ENCODE data around the gene CDH5. TPM values are rescaled to one million over a fixed set of nuclear protein-coding genes. Genes with fewer than 3 reads are reported as not detected.
"Not testable (repeated sequence)": the region's sequence is repeated elsewhere in the genome, so short reads cannot be mapped to it uniquely, and the experiment has no call there.

CDH5 gene
- total RNA-seq (2014; rRNA removed; shearing (Covaris generic)): not detected in 2 replicates

DNA sequence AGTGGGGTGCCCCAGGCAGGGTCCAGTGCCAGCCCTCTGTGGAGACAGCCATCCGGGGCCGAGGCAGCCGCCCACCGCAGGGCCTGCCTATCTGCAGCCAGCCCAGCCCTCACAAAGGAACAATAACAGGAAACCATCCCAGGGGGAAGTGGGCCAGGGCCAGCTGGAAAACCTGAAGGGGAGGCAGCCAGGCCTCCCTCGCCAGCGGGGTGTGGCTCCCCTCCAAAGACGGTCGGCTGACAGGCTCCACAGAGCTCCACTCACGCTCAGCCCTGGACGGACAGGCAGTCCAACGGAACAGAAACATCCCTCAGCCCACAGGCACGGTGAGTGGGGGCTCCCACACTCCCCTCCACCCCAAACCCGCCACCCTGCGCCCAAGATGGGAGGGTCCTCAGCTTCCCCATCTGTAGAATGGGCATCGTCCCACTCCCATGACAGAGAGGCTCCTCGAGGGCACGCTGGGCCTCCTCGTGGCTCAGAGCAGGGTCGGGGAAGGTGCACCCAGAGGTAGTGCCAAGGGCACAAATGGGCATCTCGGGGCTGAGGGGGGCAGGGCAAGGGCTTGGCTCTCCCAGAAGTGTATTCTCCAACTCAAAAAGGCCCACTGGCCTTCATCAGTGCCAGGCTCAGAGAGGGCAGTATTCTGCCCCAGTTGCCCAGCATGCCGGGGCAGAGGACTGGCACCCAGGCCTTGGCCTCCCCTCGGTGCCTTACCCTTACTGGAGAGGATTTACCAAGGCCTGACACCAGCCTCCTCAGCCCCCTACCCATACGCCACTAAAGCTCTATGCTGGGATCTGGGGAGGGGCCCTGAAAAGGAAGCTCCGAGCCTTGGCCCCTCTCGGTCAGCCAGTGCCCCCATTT lies at the start of gene CDH5:
Gene CDH5 (plus strand): TSS at position 259 of the 867 bp plus-strand sequence. CDS start 12,647 bp downstream, outside the sequence.
- Histone ChIP-seq H3K27ac (no peak within 1 kb of the TSS), H3K27me3 (replicated peaks) (no peaks in the 10 kb centered on the region), H3K9me3 (replicated peaks) (no peaks in the 10 kb centered on the region), H3K4me3 (no peak within 1 kb of the TSS), H3K4me1 (replicated peaks) (peaks cover 5% of the 10 kb centered on the region; the same call in 1 of the 2 replicates), H3K36me3 (no peaks in the 10 kb centered on the region)
- DNase-seq (ENCODE audit: low read depth in 1 of 2, low spot score in 2 of 2): no peak

DNA sequence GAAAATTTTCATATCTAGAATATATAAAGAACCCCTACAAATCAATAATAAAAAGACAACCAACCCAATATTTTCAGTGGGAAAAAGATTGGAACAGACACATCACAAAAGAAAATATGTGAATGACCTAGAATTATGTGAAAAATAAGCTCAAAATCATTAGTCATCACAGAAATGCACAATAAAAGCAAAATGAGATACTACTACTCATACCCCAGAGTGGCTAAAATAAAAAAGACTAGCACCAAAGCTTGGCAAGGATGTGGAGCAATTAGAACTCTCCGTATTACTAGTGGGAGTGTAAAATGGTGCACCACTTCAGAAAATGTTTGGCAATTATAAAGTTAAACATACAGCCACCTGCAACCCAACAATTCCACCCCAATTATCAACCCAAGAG lies 48.0 kb upstream of the CDH5 start:
- Histone ChIP-seq H3K27me3 (replicated peaks) (no peaks in the 10 kb centered on the region), H3K4me1 (replicated peaks) (no peaks in the 10 kb centered on the region), H3K4me3 (no peak overlapping the region), H3K9me3 (replicated peaks) (no peaks in the 10 kb centered on the region), H3K36me3 (no peaks in the 10 kb centered on the region), H3K27ac (no peak overlapping the region)
- no peak for DNase-seq (ENCODE audit: low read depth in 1 of 2, low spot score in 2 of 2)

- no peak for DNase-seq (ENCODE audit: low read depth in 1 of 2, low spot score in 2 of 2)
- H3K9me3 ChIP-seq (replicated peaks): no peaks in the 10 kb centered on the region
- H3K27ac ChIP-seq: no peak overlapping the region
- no peaks in the 10 kb centered on the region for H3K4me1 ChIP-seq (replicated peaks)
- no peak overlapping the region for H3K4me3 ChIP-seq
- H3K27me3 ChIP-seq (replicated peaks): no peaks in the 10 kb centered on the region
- no peaks in the 10 kb centered on the region for H3K36me3 ChIP-seq
Measured at GRCh38 chr16:66320774-66321173, 45.7 kb upstream of the CDH5 start.

GRCh38 chr16:66322174-66322573 lies 44.3 kb upstream of the CDH5 start:
- H3K27me3 ChIP-seq (replicated peaks): no peaks in the 10 kb centered on the region
- no peak overlapping the region for H3K4me3 ChIP-seq
- H3K4me1 ChIP-seq (replicated peaks): no peaks in the 10 kb centered on the region
- no peaks in the 10 kb centered on the region for H3K9me3 ChIP-seq (replicated peaks)
- DNase-seq (ENCODE audit: low read depth in 1 of 2, low spot score in 2 of 2): no peak
- no peaks in the 10 kb centered on the region for H3K36me3 ChIP-seq
- H3K27ac ChIP-seq: no peak overlapping the region

DNA sequence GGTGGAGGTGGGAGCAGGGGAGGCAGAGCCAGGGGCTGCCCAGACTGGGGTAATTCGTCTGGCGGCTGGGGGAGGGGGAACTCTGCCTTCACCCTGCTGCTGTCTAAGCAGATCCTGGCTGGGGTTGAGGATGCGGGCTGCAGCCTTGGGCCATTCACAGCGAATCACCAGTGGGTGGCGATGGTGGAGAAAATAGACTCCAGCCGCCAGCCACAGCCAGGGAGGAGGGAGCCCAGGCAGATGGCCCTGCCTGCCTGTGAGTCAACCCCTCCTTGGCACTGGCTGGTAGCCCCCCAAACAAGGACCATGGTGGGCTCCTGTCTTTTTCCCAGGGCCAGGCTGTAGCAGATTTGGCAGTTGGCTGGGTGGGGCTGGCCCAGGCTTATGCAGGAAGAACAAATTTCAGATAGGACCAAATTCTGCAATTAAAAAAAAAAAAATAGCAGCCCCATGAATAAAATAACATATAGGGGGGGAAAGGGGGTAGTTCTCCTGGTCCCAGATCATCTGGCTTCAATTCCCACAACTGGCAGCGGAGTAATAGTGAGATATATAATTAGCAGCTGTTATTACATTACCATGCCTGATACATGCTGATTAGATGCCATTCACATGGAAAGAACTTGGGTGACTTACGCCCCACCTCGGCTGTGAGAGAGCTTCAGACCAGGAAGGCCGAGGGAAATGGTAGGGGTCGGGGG lies 41.5 kb upstream of the CDH5 start:
- H3K36me3 ChIP-seq: no peaks in the 10 kb centered on the region
- no peaks in the 10 kb centered on the region for H3K27me3 ChIP-seq (replicated peaks)
- no peak overlapping the region for H3K4me3 ChIP-seq
- no peaks in the 10 kb centered on the region for H3K4me1 ChIP-seq (replicated peaks)
- no peak for DNase-seq (ENCODE audit: low read depth in 1 of 2, low spot score in 2 of 2)
- H3K9me3 ChIP-seq (replicated peaks): no peaks in the 10 kb centered on the region
- no peak overlapping the region for H3K27ac ChIP-seq

DNA sequence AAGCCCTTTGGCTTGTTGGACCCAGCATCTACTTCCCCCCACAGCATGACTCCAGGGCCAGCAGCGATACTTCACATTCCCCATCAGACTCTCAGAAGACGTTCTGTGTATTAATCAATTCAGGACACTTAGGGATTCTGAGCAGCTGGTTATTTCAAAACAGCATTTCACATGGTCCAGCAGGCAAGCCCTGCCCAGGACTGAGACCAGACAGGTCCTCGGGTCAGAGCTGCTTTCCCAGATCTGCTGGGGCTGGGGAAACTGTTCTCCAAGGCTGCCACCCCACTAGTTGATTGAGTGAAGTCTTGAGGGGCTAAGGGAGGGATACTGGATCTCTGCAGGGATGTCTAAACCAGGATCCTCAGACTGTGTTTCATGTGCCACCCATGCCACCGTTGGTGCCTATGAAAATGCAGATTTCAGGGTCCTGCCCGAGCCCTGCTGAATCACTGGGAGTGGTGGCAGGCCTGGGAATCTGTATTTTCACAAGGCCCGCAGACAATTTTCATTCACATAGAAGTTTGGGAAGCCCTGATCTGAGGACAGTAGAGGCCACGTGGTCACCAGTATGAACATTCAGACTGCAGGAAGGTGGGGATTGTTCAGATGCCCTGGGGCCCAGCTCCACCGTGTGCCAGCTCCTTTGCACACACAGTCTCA lies 40.6 kb upstream of the CDH5 start:
- no peak for DNase-seq (ENCODE audit: low read depth in 1 of 2, low spot score in 2 of 2)
- no peaks in the 10 kb centered on the region for H3K4me1 ChIP-seq (replicated peaks)
- no peak overlapping the region for H3K27ac ChIP-seq
- no peaks in the 10 kb centered on the region for H3K9me3 ChIP-seq (replicated peaks)
- H3K36me3 ChIP-seq: no peaks in the 10 kb centered on the region
- no peaks in the 10 kb centered on the region for H3K27me3 ChIP-seq (replicated peaks)
- no peak overlapping the region for H3K4me3 ChIP-seq

DNA sequence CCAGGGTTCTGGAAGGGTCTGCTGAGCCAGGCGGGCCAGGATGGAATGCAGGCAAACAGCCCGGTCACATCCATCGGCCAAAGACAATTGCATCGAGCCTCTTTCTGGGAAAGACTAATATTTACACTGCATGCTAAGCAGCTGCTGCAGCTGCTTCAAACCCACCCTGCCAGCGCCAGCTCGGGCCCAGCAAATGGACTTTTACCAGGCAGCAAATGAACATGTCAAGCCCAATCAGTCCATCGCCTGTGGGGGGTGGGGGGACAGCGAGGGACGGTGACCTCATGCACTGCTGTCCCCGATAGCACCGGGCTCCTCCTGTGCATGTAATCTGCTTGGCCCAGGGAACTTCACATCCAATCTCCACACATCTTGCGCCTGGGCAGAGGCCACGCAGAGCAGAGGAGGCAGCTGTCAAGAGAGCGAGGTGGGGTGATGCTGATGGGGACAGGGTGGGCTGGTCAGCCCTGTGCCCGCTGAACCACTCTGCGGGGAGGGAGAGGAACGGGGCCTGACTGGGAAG lies 39.4 kb upstream of the CDH5 start:
- H3K4me1 ChIP-seq (replicated peaks): no peaks in the 10 kb centered on the region
- H3K9me3 ChIP-seq (replicated peaks): 0 out of 2 replicates have a peak, but pooled peaks cover 3% of the 10 kb centered on the region
- DNase-seq (ENCODE audit: low read depth in 1 of 2, low spot score in 2 of 2): no peak
- H3K4me3 ChIP-seq: no peak overlapping the region
- no peaks in the 10 kb centered on the region for H3K36me3 ChIP-seq
- no peak overlapping the region for H3K27ac ChIP-seq
- no peaks in the 10 kb centered on the region for H3K27me3 ChIP-seq (replicated peaks)

DNA sequence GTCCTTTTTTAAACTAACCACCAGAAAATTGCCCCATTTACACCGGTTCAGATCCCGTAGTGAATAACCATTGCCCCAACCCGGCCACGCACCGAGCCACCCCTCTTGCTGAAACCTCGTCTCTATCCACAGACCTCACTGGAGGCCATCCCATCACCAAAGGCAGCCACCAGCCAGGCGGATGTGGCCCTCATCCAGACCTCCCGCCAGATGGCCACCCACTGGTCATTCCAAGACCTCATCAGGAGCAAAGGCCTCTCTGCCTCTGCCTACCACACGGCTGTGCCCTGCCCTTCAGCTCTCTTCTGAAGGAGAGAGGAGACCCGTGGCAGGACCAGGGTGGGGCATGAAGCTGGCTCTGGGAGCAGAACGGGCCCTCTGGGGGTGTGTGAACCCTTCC lies 38.2 kb upstream of the CDH5 start:
- no peak overlapping the region for H3K4me3 ChIP-seq
- H3K27ac ChIP-seq: no peak overlapping the region
- 0 out of 2 replicates have a peak, but pooled peaks cover 4% of the 10 kb centered on the region for H3K9me3 ChIP-seq (replicated peaks)
- no peaks in the 10 kb centered on the region for H3K27me3 ChIP-seq (replicated peaks)
- no peaks in the 10 kb centered on the region for H3K36me3 ChIP-seq
- H3K4me1 ChIP-seq (replicated peaks): no peaks in the 10 kb centered on the region
- no peak for DNase-seq (ENCODE audit: low read depth in 1 of 2, low spot score in 2 of 2)

DNA sequence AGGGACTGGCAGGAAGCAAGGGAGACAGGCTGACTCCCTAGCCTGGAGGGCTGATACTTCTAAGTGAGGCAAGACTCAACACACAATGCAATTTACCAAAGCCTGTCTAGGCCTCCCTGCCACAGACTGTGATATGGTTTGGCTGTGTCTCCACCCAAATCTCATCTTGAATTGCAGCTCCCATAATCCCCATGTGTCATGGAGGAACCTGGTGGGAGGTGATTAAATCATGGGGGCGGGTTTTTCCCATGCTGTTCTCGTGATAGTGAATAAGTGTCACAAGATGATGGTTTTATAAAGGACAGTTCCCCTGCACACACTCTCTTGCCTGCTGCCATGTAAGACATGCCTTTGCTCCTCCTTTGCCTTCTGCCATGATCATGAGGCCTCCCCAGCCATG lies 35.0 kb upstream of the CDH5 start:
- not testable (repeated sequence) for H3K4me3 ChIP-seq; H3K27ac ChIP-seq; DNase-seq (ENCODE audit: low read depth in 1 of 2, low spot score in 2 of 2); H3K36me3 ChIP-seq; H3K27me3 ChIP-seq (replicated peaks); H3K9me3 ChIP-seq (replicated peaks); H3K4me1 ChIP-seq (replicated peaks)

DNA sequence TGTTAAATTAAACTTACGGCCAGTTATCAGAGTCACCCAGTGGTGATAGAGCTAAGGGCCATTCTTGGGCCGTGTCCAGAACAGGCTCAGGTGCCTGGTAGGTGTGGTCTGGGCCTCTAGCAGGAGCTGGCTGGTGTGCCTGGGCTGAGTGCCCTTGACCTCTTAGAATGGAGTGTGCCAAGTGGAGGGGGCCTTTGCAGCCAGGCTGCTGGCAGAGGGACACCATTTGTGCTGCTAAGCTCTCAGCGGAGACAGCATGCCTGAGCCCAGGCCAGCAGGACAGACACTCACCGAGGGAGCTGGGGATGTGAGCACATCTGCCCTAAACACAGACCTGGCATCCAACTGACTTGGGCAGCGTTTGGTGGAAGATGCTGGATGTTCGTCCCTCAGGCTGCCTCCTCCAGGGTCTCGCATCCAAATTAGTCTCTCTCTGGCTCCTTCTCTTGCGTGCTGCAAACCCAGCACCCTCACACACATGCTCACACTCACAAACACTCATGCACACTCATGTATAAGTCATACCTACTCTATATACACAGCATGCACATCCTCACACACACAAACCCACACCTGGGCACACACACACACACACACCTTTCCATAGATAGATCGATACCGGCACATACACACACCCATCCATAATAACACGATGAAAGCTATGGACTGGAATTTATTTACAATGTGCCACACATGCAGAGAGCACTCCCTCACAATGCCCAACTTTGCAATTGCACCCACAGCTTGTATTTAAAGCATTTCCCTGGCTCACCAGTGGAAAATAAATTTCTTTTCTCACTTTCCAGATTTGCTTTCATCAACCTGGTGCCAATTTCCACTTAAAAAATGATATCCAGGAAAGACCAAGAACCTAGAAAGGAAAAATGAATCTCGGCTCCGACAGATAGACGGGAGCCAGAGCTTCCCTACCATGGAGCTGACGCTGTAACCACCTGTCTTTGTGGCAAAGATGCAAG lies 33.6 kb upstream of the CDH5 start:
- no peak for DNase-seq (ENCODE audit: low read depth in 1 of 2, low spot score in 2 of 2)
- H3K9me3 ChIP-seq (replicated peaks): peaks cover 4% of the 10 kb centered on the region; the same call in 1 of the 2 replicates
- H3K4me3 ChIP-seq: no peak overlapping the region
- no peaks in the 10 kb centered on the region for H3K36me3 ChIP-seq
- 0 out of 2 replicates have a peak, but pooled peaks cover 2% of the 10 kb centered on the region for H3K27me3 ChIP-seq (replicated peaks)
- H3K27ac ChIP-seq: no peak overlapping the region
- H3K4me1 ChIP-seq (replicated peaks): no peaks in the 10 kb centered on the region; the same call in 1 of the 2 replicates

DNA sequence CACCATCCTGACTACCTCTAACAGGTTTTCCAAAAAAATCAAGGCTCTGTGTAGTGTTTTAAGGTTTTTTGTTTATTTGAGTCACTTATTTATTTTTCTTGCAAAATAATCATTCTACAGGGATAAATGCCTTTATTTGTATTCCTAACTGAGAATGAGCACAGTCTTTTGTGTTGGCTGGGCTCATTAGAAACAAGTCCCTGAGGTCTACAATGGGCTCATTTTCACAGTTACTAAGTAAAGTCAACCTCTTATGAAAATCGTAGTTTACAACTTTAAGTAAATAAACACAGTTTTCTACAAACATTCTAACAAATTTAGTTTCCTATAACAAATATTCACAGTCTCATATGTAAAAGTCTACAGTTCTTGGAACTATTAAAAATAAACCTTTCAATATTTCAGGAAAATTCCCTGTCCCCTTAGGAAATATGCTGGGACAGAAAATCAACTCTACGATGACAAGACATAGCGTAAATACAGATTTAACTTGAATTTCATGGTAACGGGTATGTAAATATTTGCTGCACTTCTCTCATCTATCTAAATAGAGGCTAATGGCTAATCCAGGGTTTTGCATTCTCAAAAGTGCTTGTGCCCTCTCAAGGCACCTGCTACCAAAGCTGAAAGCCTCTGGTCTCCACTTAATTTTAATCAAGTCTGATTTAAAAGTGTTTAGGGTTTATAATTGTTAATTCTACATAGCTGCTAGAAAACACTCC lies 31.5 kb upstream of the CDH5 start:
- 0 out of 2 replicates have a peak, but pooled peaks cover 2% of the 10 kb centered on the region for H3K27me3 ChIP-seq (replicated peaks)
- H3K9me3 ChIP-seq (replicated peaks): peaks cover 4% of the 10 kb centered on the region; the same call in 1 of the 2 replicates
- H3K27ac ChIP-seq: no peak overlapping the region
- H3K4me1 ChIP-seq (replicated peaks): no peaks in the 10 kb centered on the region; the same call in 1 of the 2 replicates
- DNase-seq (ENCODE audit: low read depth in 1 of 2, low spot score in 2 of 2): no peak
- no peak overlapping the region for H3K4me3 ChIP-seq
- no peaks in the 10 kb centered on the region for H3K36me3 ChIP-seq

DNA sequence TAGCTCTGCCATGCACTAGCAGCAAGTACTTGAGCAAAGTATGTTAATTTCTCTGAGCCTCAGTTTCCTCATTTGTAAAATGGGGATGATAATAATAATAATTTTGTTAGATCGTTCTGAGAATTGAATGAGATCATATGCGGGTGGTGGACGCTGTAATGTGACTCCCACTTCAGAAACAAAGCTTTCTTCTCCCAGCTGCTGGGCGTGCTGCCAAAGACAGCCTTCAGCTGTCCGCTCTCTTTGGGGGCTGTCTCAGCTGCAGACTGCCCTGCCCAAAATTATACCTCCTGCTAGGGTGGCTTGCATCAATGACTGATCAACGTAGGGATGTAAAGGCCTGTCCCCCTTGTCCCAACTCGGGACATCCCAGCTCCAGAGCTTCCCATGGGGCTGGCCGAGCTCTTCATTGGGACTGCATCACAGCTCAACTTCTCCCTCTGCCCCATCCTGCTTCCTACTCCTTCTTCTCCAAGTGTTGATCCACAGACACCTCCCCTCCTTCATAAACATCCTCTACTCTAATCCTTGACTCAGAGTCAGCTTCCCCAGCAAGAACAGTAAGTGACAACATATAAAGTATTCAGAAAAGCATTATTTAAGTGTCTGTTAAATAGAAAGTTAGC lies 30.7 kb upstream of the CDH5 start:
- peaks cover 4% of the 10 kb centered on the region; the same call in 1 of the 2 replicates for H3K9me3 ChIP-seq (replicated peaks)
- H3K27me3 ChIP-seq (replicated peaks): 0 out of 2 replicates have a peak, but pooled peaks cover 2% of the 10 kb centered on the region
- H3K36me3 ChIP-seq: no peaks in the 10 kb centered on the region
- no peak overlapping the region for H3K4me3 ChIP-seq
- H3K27ac ChIP-seq: no peak overlapping the region
- no peaks in the 10 kb centered on the region; the same call in 1 of the 2 replicates for H3K4me1 ChIP-seq (replicated peaks)
- DNase-seq (ENCODE audit: low read depth in 1 of 2, low spot score in 2 of 2): peak; percentile 29 to 60

Data from SJSA1 (cell line).